HG02763 (cell line): ENCODE data around the gene SUMF2.
"Not testable (repeated sequence)": the region's sequence is repeated elsewhere in the genome, so short reads cannot be mapped to it uniquely, and the experiment has no call there.

ENCODE experiments used
- ATAC-seq: cut with Tn5 transposase; IDR thresholded peaks from one replicate; pipeline ENCODE4 v1.9.1; 2021; ENCODE audit warnings: mild to moderate bottlenecking, moderate library complexity; ENCODE audit not compliant: unreplicated experiment

Gene SUMF2

GRCh38 chr7:56063882-56064625, at the start of gene SUMF2:
Gene SUMF2 (plus strand): TSS chr7:56064286. CDS start chr7:56064312, 26 bp downstream.
- ATAC-seq, result peak; percentile 94

GRCh38 chr7:56017015-56017414, 47.1 kb upstream of the SUMF2 start:
- ATAC-seq, result not testable (repeated sequence)

GRCh38 chr7:56019501-56019900, 44.6 kb upstream of the SUMF2 start:
- ATAC-seq, result no peak

- no peak for ATAC-seq
These were observed 40.6 kb upstream of the SUMF2 start for GRCh38 chr7:56023500-56023899.

- no peak for ATAC-seq
These were observed 37.5 kb upstream of the SUMF2 start for GRCh38 chr7:56026538-56026937.

- ATAC-seq, result no peak
These were observed 35.0 kb upstream of the SUMF2 start for GRCh38 chr7:56028942-56029630.

- ATAC-seq, result no peak
These were observed 33.7 kb upstream of the SUMF2 start for GRCh38 chr7:56030340-56030739.

GRCh38 chr7:56031556-56031955, 32.5 kb upstream of the SUMF2 start:
- ATAC-seq, result not testable (repeated sequence)

GRCh38 chr7:56032578-56032977, 31.5 kb upstream of the SUMF2 start:
- not testable (repeated sequence) for ATAC-seq

GRCh38 chr7:56033671-56034432, 30.2 kb upstream of the SUMF2 start:
- ATAC-seq, result peak; percentile 97

GRCh38 chr7:56040730-56041129, 23.4 kb upstream of the SUMF2 start:
- ATAC-seq, result no peak

GRCh38 chr7:56045758-56046157, 18.3 kb upstream of the SUMF2 start:
- ATAC-seq, result not testable (repeated sequence)

- ATAC-seq, result no peak
These were observed 17.2 kb upstream of the SUMF2 start for GRCh38 chr7:56046721-56047445.

GRCh38 chr7:56047446-56048116, 16.5 kb upstream of the SUMF2 start:
- not testable (repeated sequence) for ATAC-seq

GRCh38 chr7:56048245-56048644, 15.8 kb upstream of the SUMF2 start:
- ATAC-seq, result no peak

GRCh38 chr7:56048763-56049162, 15.3 kb upstream of the SUMF2 start:
- not testable (repeated sequence) for ATAC-seq

GRCh38 chr7:56051053-56051338, 13.1 kb upstream of the SUMF2 start:
- ATAC-seq, result no peak

GRCh38 chr7:56051339-56052191, 12.5 kb upstream of the SUMF2 start, which contains the start of the genes CCT6A and PSPH:
Gene CCT6A (plus strand): TSS chr7:56051765. CDS start chr7:56051849, 84 bp downstream.
Gene PSPH (minus strand): TSS chr7:56051444. CDS start chr7:56021212, 30,232 bp downstream.
- peak; percentile 96 for ATAC-seq

- no peak for ATAC-seq
These were observed 10.7 kb upstream of the SUMF2 start for GRCh38 chr7:56053379-56053778.
